Measurements from ENCODE around the gene ABHD12B. TPM values are rescaled to one million over a fixed set of nuclear protein-coding genes. Genes with fewer than 3 reads are reported as not detected.

ABHD12B gene
- total and polyA plus RNA-seq, 9 of the 15 experiments (the other 6 are each of a cell fraction or from before 2014, with no cell fraction given) = not detected

- TF ChIP-seq, protein P1, sequence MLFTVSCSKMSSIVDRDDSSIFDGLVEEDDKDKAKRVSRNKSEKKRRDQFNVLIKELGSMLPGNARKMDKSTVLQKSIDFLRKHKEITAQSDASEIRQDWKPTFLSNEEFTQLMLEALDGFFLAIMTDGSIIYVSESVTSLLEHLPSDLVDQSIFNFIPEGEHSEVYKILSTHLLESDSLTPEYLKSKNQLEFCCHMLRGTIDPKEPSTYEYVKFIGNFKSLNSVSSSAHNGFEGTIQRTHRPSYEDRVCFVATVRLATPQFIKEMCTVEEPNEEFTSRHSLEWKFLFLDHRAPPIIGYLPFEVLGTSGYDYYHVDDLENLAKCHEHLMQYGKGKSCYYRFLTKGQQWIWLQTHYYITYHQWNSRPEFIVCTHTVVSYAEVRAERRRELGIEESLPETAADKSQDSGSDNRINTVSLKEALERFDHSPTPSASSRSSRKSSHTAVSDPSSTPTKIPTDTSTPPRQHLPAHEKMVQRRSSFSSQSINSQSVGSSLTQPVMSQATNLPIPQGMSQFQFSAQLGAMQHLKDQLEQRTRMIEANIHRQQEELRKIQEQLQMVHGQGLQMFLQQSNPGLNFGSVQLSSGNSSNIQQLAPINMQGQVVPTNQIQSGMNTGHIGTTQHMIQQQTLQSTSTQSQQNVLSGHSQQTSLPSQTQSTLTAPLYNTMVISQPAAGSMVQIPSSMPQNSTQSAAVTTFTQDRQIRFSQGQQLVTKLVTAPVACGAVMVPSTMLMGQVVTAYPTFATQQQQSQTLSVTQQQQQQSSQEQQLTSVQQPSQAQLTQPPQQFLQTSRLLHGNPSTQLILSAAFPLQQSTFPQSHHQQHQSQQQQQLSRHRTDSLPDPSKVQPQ (CRISPR knock-in tag; IDR thresholded peaks at IDR 0.05; ENCODE audit: borderline replicate concordance) = no peak
- TF ChIP-seq HNRNPUL1 (IDR thresholded peaks at IDR 0.05; ENCODE audit: low read length) = no peak
- peak; percentile 43; the same call in 1 of the 2 replicates for TF ChIP-seq STAT5A (IDR thresholded peaks at IDR 0.05; ENCODE audit: borderline replicate concordance, low read length)
- TF ChIP-seq TEAD4 (IDR thresholded peaks at IDR 0.05; ENCODE audit: low read length) = peak; percentile 89
- no peak for TF ChIP-seq TEAD4 (CRISPR knock-in tag; IDR thresholded peaks at IDR 0.05; ENCODE audit: borderline replicate concordance)
- no peak for TF ChIP-seq ZNF583 (CRISPR knock-in tag; IDR thresholded peaks at IDR 0.05)
- TF ChIP-seq ZNF165 (CRISPR knock-in tag; IDR thresholded peaks at IDR 0.05; ENCODE audit: borderline replicate concordance) = no peak
- TF ChIP-seq CBFA2T3 (IDR thresholded peaks at IDR 0.05) = peak; percentile 87
- TF ChIP-seq, protein P2, sequence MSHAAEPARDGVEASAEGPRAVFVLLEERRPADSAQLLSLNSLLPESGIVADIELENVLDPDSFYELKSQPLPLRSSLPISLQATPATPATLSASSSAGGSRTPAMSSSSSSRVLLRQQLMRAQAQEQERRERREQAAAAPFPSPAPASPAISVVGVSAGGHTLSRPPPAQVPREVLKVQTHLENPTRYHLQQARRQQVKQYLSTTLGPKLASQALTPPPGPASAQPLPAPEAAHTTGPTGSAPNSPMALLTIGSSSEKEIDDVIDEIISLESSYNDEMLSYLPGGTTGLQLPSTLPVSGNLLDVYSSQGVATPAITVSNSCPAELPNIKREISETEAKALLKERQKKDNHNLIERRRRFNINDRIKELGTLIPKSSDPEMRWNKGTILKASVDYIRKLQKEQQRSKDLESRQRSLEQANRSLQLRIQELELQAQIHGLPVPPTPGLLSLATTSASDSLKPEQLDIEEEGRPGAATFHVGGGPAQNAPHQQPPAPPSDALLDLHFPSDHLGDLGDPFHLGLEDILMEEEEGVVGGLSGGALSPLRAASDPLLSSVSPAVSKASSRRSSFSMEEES (CRISPR knock-in tag; IDR thresholded peaks at IDR 0.05) = no peak
- 0 out of 2 replicates have a peak, but pooled peaks have one; percentile 14 for TF ChIP-seq HDAC2 (IDR thresholded peaks at IDR 0.05)
- TF ChIP-seq GTF3C2 (IDR thresholded peaks at IDR 0.05; ENCODE audit: borderline replicate concordance, extremely low read depth, insufficient read length) = no peak
- TF ChIP-seq RBM22 (IDR thresholded peaks at IDR 0.05; ENCODE audit: low read depth, low read length, poor library complexity, severe bottlenecking) = no peak
- no peak for TF ChIP-seq IRF9 (tag; IDR thresholded peaks at IDR 0.05)
- TF ChIP-seq MYNN (IDR thresholded peaks at IDR 0.05) = peak; percentile 71
- TF ChIP-seq MYNN (CRISPR knock-in tag; IDR thresholded peaks at IDR 0.05) = no peak
- TF ChIP-seq ZNF175 (CRISPR knock-in tag; IDR thresholded peaks at IDR 0.05; ENCODE audit: low read depth) = peak; percentile 74; the same call in 1 of the 2 replicates
- TF ChIP-seq PURB (CRISPR knock-in tag; IDR thresholded peaks at IDR 0.05; ENCODE audit: low read depth) = no peak
- no peak for TF ChIP-seq NR4A1 (CRISPR knock-in tag; IDR thresholded peaks at IDR 0.05)
- no peak for TF ChIP-seq NR4A1 (tag; IDR thresholded peaks at IDR 0.05)
- TF ChIP-seq FUS (optimal IDR thresholded peaks at IDR 0.05; ENCODE audit: low read depth, low read length) = no peak
- peak; percentile 76 for TF ChIP-seq CTBP1 (IDR thresholded peaks at IDR 0.05; ENCODE audit: borderline replicate concordance)
- no peak for TF ChIP-seq SIN3B (IDR thresholded peaks at IDR 0.05; ENCODE audit: low read depth)
- no peak; the same call in 1 of the 2 replicates for TF ChIP-seq ZBTB17 (CRISPR knock-in tag; IDR thresholded peaks at IDR 0.05)
Measured at GRCh38 chr14:50926851-50927386, 55.1 kb downstream of the ABHD12B start (continued).
